ENCODE data around the gene DES. TPM values are rescaled to one million over a fixed set of nuclear protein-coding genes. Genes with fewer than 3 reads are reported as not detected.

Gene DES
- total RNA-seq, 5 donors from 2014 or later (not counting 1 experiment from before 2014, with no cell fraction given) = 0.98 to 1.3 (median 1.3) TPM; not detected in 2

GRCh38 chr2:219415580-219416234, 2.5 kb upstream of the DES start:
- 83% methylated on average over 3 of the region's 5 CpGs for WGBS (ENCODE audit: insufficient coverage)
- no peak for ATAC-seq (replicated peaks in 1 of 4)
- H3K4me1 Mint-ChIP-seq = peaks cover 0 to 5% (median 4%) of the 10 kb centered on the region in 3 donors
- H3K27me3 Mint-ChIP-seq = peaks cover 33 to 39% of the 10 kb centered on the region in 2 donors
- ChIA-PET CTCF (interaction anchor here (0.7 to 0.8 kb wide), 3 partner anchors 13 to 114 kb away, joined by 3 read pairs; no protein-coding TSS in a partner anchor), POLR2A (no interaction called here)
- DNase-seq = no peak
- no peak overlapping the region for H3K27ac Mint-ChIP-seq
- no peak overlapping the region for H3K4me3 Mint-ChIP-seq
- no peaks in the 10 kb centered on the region for H3K36me3 ChIP-seq (ENCODE audit: control insufficient read depth in 2 of 2, extremely low read depth in 1 of 2, insufficient read depth in 1 of 2, low read length in 1 of 2)
- H3K27ac ChIP-seq (ENCODE audit: low read length) = no peak overlapping the region
- H3K27me3 ChIP-seq (replicated peaks in 1 of 2; ENCODE audit: control insufficient read depth in 2 of 2, extremely low read depth in 1 of 2, insufficient read depth in 2 of 2, low read length in 1 of 2) = peaks cover 7 to 60% of the 10 kb centered on the region in 2 experiments
- no peaks in the 10 kb centered on the region for H3K9me3 ChIP-seq
- H3K4me3 ChIP-seq (ENCODE audit: control insufficient read depth in 1 of 2, extremely low read depth in 1 of 2, low read length in 1 of 2) = no peak overlapping the region
- H3K4me1 ChIP-seq (ENCODE audit: control insufficient read depth in 1 of 2, extremely low read depth in 1 of 2, insufficient read depth in 2 of 2, low read length in 2 of 2) = peaks cover 2 to 5% of the 10 kb centered on the region in 2 experiments
- H3K9me3 Mint-ChIP-seq = peaks cover 0 to 2% (median 0%) of the 10 kb centered on the region in 3 donors
- no peaks in the 10 kb centered on the region for H3K36me3 Mint-ChIP-seq

GRCh38 chr2:219416235-219416602, 2.0 kb upstream of the DES start:
- Mint-ChIP-seq H3K4me3 (no peak overlapping the region), H3K27ac (no peak overlapping the region), H3K36me3 (no peaks in the 10 kb centered on the region), H3K27me3 (peaks cover 35 to 44% of the 10 kb centered on the region in 2 donors), H3K4me1 (peaks cover 0 to 5% (median 4%) of the 10 kb centered on the region in 3 donors), H3K9me3 (peaks cover 0 to 2% (median 0%) of the 10 kb centered on the region in 3 donors)
- DNase-seq (no peak), ATAC-seq (replicated peaks in 1 of 4) (no peak)
- CTCF ChIA-PET = interaction anchor here (0.7 to 0.8 kb wide), 2 partner anchors 14 to 144 kb away, joined by 3 read pairs; no protein-coding TSS in a partner anchor
- H3K4me3 ChIP-seq (ENCODE audit: control insufficient read depth in 1 of 2, extremely low read depth in 1 of 2, low read length in 1 of 2) = no peak overlapping the region
- no peaks in the 10 kb centered on the region for H3K36me3 ChIP-seq (ENCODE audit: control insufficient read depth in 2 of 2, extremely low read depth in 1 of 2, insufficient read depth in 1 of 2, low read length in 1 of 2)
- POLR2A ChIA-PET = interaction anchor here in 1 of 2 donors (0.5 to 0.6 kb wide), 2 partner anchors 245 to 931 kb away, joined by 3 to 4 read pairs; no protein-coding TSS in a partner anchor
- H3K9me3 ChIP-seq = no peaks in the 10 kb centered on the region
- H3K27ac ChIP-seq (ENCODE audit: low read length) = no peak overlapping the region
- peaks cover 2 to 5% of the 10 kb centered on the region in 2 experiments for H3K4me1 ChIP-seq (ENCODE audit: control insufficient read depth in 1 of 2, extremely low read depth in 1 of 2, insufficient read depth in 2 of 2, low read length in 2 of 2)
- peaks cover 11 to 61% of the 10 kb centered on the region in 2 experiments for H3K27me3 ChIP-seq (replicated peaks in 1 of 2; ENCODE audit: control insufficient read depth in 2 of 2, extremely low read depth in 1 of 2, insufficient read depth in 2 of 2, low read length in 1 of 2)
- WGBS (ENCODE audit: insufficient coverage) = 20% methylated on average over 2 of the region's 3 CpGs

GRCh38 chr2:219416938-219417337, 1.2 kb upstream of the DES start:
- Mint-ChIP-seq H3K4me3 (no peak overlapping the region), H3K27me3 (peaks cover 36 to 46% of the 10 kb centered on the region in 2 donors), H3K9me3 (peaks cover 0 to 2% (median 0%) of the 10 kb centered on the region in 3 donors), H3K27ac (no peak overlapping the region), H3K4me1 (peaks cover 0 to 5% (median 4%) of the 10 kb centered on the region in 3 donors), H3K36me3 (no peaks in the 10 kb centered on the region)
- H3K27ac ChIP-seq (ENCODE audit: low read length) = no peak overlapping the region
- H3K4me1 ChIP-seq (ENCODE audit: control insufficient read depth in 1 of 2, extremely low read depth in 1 of 2, insufficient read depth in 2 of 2, low read length in 2 of 2) = peaks cover 2 to 5% of the 10 kb centered on the region in 2 experiments
- ChIA-PET POLR2A (interaction anchor here in 1 of 2 donors (0.5 kb wide), 1 partner anchor 932 kb away, joined by 4 read pairs; no protein-coding TSS in a partner anchor), CTCF (interaction anchor here in 1 of 2 donors (0.7 kb wide), 1 partner anchor 143 kb away, joined by 3 read pairs; no protein-coding TSS in a partner anchor)
- no peaks in the 10 kb centered on the region for H3K36me3 ChIP-seq (ENCODE audit: control insufficient read depth in 2 of 2, extremely low read depth in 1 of 2, insufficient read depth in 1 of 2, low read length in 1 of 2)
- peaks cover 11 to 59% of the 10 kb centered on the region in 2 experiments for H3K27me3 ChIP-seq (replicated peaks in 1 of 2; ENCODE audit: control insufficient read depth in 2 of 2, extremely low read depth in 1 of 2, insufficient read depth in 2 of 2, low read length in 1 of 2)
- ATAC-seq (replicated peaks in 1 of 4) (no peak), DNase-seq (no peak)
- no peak overlapping the region for H3K4me3 ChIP-seq (ENCODE audit: control insufficient read depth in 1 of 2, extremely low read depth in 1 of 2, low read length in 1 of 2)
- WGBS (ENCODE audit: insufficient coverage) = 81% methylated on average over 3 of the region's 4 CpGs
- no peaks in the 10 kb centered on the region for H3K9me3 ChIP-seq

GRCh38 chr2:219417374-219417773, 803 bp upstream of the DES start:
- peaks cover 0 to 2% (median 0%) of the 10 kb centered on the region in 3 donors for H3K9me3 Mint-ChIP-seq
- WGBS (ENCODE audit: insufficient coverage) = 81% methylated on average over 4 of the region's 9 CpGs
- ChIA-PET POLR2A (no interaction called here), CTCF (no interaction called here)
- no peaks in the 10 kb centered on the region for H3K36me3 Mint-ChIP-seq
- H3K27ac Mint-ChIP-seq = no peak overlapping the region
- H3K27me3 Mint-ChIP-seq = peaks cover 37 to 48% of the 10 kb centered on the region in 2 donors
- H3K27me3 ChIP-seq (replicated peaks in 1 of 2; ENCODE audit: control insufficient read depth in 2 of 2, extremely low read depth in 1 of 2, insufficient read depth in 2 of 2, low read length in 1 of 2) = peaks cover 11 to 56% of the 10 kb centered on the region in 2 experiments
- no peak overlapping the region for H3K4me3 Mint-ChIP-seq
- no peak overlapping the region for H3K27ac ChIP-seq (ENCODE audit: low read length)
- no peak overlapping the region for H3K4me3 ChIP-seq (ENCODE audit: control insufficient read depth in 1 of 2, extremely low read depth in 1 of 2, low read length in 1 of 2)
- H3K4me1 Mint-ChIP-seq = peaks cover 0 to 5% (median 4%) of the 10 kb centered on the region in 3 donors
- ATAC-seq (replicated peaks in 1 of 4) (no peak), DNase-seq (no peak)
- no peaks in the 10 kb centered on the region for H3K36me3 ChIP-seq (ENCODE audit: control insufficient read depth in 2 of 2, extremely low read depth in 1 of 2, insufficient read depth in 1 of 2, low read length in 1 of 2)
- no peaks in the 10 kb centered on the region for H3K9me3 ChIP-seq
- H3K4me1 ChIP-seq (ENCODE audit: control insufficient read depth in 1 of 2, extremely low read depth in 1 of 2, insufficient read depth in 2 of 2, low read length in 2 of 2) = peaks cover 2 to 5% of the 10 kb centered on the region in 2 experiments

GRCh38 chr2:219419012-219419324, 791 bp downstream of the DES start:
- no peak overlapping the region for H3K27ac ChIP-seq (ENCODE audit: low read length)
- CTCF ChIA-PET = interaction anchor here in 1 of 2 donors (0.6 to 1.2 kb wide), 2 partner anchors 12 to 452 kb away, joined by 3 to 5 read pairs; no protein-coding TSS in a partner anchor
- Mint-ChIP-seq H3K36me3 (no peaks in the 10 kb centered on the region), H3K27ac (no peak overlapping the region), H3K9me3 (no peaks in the 10 kb centered on the region), H3K4me3 (peak overlapping the region in 2 of 3 donors; percentile 17 to 21), H3K4me1 (peaks cover 0 to 5% (median 4%) of the 10 kb centered on the region in 3 donors), H3K27me3 (peaks cover 32 to 43% of the 10 kb centered on the region in 2 donors)
- WGBS (ENCODE audit: insufficient coverage) = 51% methylated on average over 10 of the region's 12 CpGs
- H3K27me3 ChIP-seq (replicated peaks in 1 of 2; ENCODE audit: control insufficient read depth in 2 of 2, extremely low read depth in 1 of 2, insufficient read depth in 2 of 2, low read length in 1 of 2) = peaks cover 11 to 58% of the 10 kb centered on the region in 2 experiments
- H3K36me3 ChIP-seq (ENCODE audit: control insufficient read depth in 2 of 2, extremely low read depth in 1 of 2, insufficient read depth in 1 of 2, low read length in 1 of 2) = no peaks in the 10 kb centered on the region
- H3K4me3 ChIP-seq (ENCODE audit: control insufficient read depth in 1 of 2, extremely low read depth in 1 of 2, low read length in 1 of 2) = no peak overlapping the region
- POLR2A ChIA-PET = no interaction called here
- no peak for DNase-seq
- H3K4me1 ChIP-seq (ENCODE audit: control insufficient read depth in 1 of 2, extremely low read depth in 1 of 2, insufficient read depth in 2 of 2, low read length in 2 of 2) = peaks cover 2 to 5% of the 10 kb centered on the region in 2 experiments
- no peaks in the 10 kb centered on the region for H3K9me3 ChIP-seq
- ATAC-seq (replicated peaks in 1 of 4) = no peak

- peaks cover 33 to 43% of the 10 kb centered on the region in 2 donors for H3K27me3 Mint-ChIP-seq
- Histone ChIP-seq H3K9me3 (no peaks in the 10 kb centered on the region), H3K27ac (ENCODE audit: low read length) (no peak overlapping the region), H3K4me3 (ENCODE audit: control insufficient read depth in 1 of 2, extremely low read depth in 1 of 2, low read length in 1 of 2) (no peak overlapping the region), H3K27me3 (replicated peaks in 1 of 2; ENCODE audit: control insufficient read depth in 2 of 2, extremely low read depth in 1 of 2, insufficient read depth in 2 of 2, low read length in 1 of 2) (peaks cover 11 to 55% of the 10 kb centered on the region in 2 experiments), H3K4me1 (ENCODE audit: control insufficient read depth in 1 of 2, extremely low read depth in 1 of 2, insufficient read depth in 2 of 2, low read length in 2 of 2) (peaks cover 2 to 5% of the 10 kb centered on the region in 2 experiments), H3K36me3 (ENCODE audit: control insufficient read depth in 2 of 2, extremely low read depth in 1 of 2, insufficient read depth in 1 of 2, low read length in 1 of 2) (no peaks in the 10 kb centered on the region)
- no peak for DNase-seq
- no peak for ATAC-seq (replicated peaks in 1 of 4)
- ChIA-PET CTCF (interaction anchor here in 1 of 2 donors (0.6 to 1.2 kb wide), 2 partner anchors 12 to 453 kb away, joined by 3 to 5 read pairs; no protein-coding TSS in a partner anchor), POLR2A (no interaction called here)
- H3K27ac Mint-ChIP-seq = no peak overlapping the region
- peak overlapping the region in 2 of 3 donors; percentile 17 to 21 for H3K4me3 Mint-ChIP-seq
- H3K9me3 Mint-ChIP-seq = no peaks in the 10 kb centered on the region
- H3K4me1 Mint-ChIP-seq = peaks cover 0 to 5% (median 4%) of the 10 kb centered on the region in 3 donors
- WGBS (ENCODE audit: insufficient coverage) = 86% methylated on average over 4 of the region's 9 CpGs
- H3K36me3 Mint-ChIP-seq = no peaks in the 10 kb centered on the region
These were observed 1.4 kb downstream of the DES start for GRCh38 chr2:219419331-219420197.

All from T-cell (primary cell).